Measurements from ENCODE around the gene CRYBA2. TPM values are rescaled to one million over a fixed set of nuclear protein-coding genes. Genes with fewer than 3 reads are reported as not detected.

The CRYBA2 gene
- total RNA-seq, 1 experiment from 2014 or later, result 13.5 TPM

- ATAC-seq (peak; percentile 72), DNase-seq (peak; percentile 86)
- intact Hi-C loops (cut with micrococcal nuclease), result no loop called here
- peak overlapping the region; percentile 74 for H2AFZ ChIP-seq (ENCODE audit: low read length)
- no TSS peak for BruUV-seq (replicated peaks)
- H3K9me2 ChIP-seq (replicated peaks; ENCODE audit: low read length), result no peaks in the 10 kb centered on the region
- peak; percentile 84 for TF ChIP-seq EZH2phosphoT487 (IDR thresholded peaks at IDR 0.05; ENCODE audit: borderline replicate concordance, low read length)
- TF ChIP-seq, protein P1, sequence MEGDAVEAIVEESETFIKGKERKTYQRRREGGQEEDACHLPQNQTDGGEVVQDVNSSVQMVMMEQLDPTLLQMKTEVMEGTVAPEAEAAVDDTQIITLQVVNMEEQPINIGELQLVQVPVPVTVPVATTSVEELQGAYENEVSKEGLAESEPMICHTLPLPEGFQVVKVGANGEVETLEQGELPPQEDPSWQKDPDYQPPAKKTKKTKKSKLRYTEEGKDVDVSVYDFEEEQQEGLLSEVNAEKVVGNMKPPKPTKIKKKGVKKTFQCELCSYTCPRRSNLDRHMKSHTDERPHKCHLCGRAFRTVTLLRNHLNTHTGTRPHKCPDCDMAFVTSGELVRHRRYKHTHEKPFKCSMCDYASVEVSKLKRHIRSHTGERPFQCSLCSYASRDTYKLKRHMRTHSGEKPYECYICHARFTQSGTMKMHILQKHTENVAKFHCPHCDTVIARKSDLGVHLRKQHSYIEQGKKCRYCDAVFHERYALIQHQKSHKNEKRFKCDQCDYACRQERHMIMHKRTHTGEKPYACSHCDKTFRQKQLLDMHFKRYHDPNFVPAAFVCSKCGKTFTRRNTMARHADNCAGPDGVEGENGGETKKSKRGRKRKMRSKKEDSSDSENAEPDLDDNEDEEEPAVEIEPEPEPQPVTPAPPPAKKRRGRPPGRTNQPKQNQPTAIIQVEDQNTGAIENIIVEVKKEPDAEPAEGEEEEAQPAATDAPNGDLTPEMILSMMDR (conservative IDR thresholded peaks at IDR 0.05; ENCODE audit: low read depth, low read length), result no peak
- H3K4me2 ChIP-seq (ENCODE audit: low read length), result peak overlapping the region; percentile 83
- no peaks in the 10 kb centered on the region for H3F3A ChIP-seq (ENCODE audit: low read length, unreplicated experiment)
- peak overlapping the region; percentile 7; the same call in 1 of the 2 replicates for H3K9ac ChIP-seq (ENCODE audit: low read length)
- POLR2A ChIA-PET (ENCODE audit: unreplicated experiment), result interaction anchor here (0.6 to 0.7 kb wide), 2 partner anchors 122 to 687 kb away, joined by 3 to 5 read pairs; no protein-coding TSS in a partner anchor
- no peaks in the 10 kb centered on the region for H3K36me3 ChIP-seq (ENCODE audit: low read depth, low read length)
- H3K9me3 ChIP-seq (ENCODE audit: low read length), result no peaks in the 10 kb centered on the region
- H3K4me3 ChIP-seq (ENCODE audit: low read length), result peak overlapping the region; percentile 66
- no peaks in the 10 kb centered on the region for H3K79me2 ChIP-seq (ENCODE audit: low read length)
- no peak overlapping the region for H3K27ac ChIP-seq (ENCODE audit: low read length)
- H3K4me1 ChIP-seq (ENCODE audit: insufficient read depth, low read length), result peaks cover 23% of the 10 kb centered on the region
- CTCF ChIA-PET, result interaction anchor here (0.6 to 1.4 kb wide), 9 partner anchors 8 to 528 kb away, joined by 3 to 19 read pairs (median 4); no protein-coding TSS in a partner anchor
- no peaks in the 10 kb centered on the region for H4K20me1 ChIP-seq (ENCODE audit: low read length)
- H3K27me3 ChIP-seq (ENCODE audit: low read length), result peaks cover 18% of the 10 kb centered on the region
Measured at GRCh38 chr2:219001577-219002394, 8.6 kb upstream of the CRYBA2 start.

DNA sequence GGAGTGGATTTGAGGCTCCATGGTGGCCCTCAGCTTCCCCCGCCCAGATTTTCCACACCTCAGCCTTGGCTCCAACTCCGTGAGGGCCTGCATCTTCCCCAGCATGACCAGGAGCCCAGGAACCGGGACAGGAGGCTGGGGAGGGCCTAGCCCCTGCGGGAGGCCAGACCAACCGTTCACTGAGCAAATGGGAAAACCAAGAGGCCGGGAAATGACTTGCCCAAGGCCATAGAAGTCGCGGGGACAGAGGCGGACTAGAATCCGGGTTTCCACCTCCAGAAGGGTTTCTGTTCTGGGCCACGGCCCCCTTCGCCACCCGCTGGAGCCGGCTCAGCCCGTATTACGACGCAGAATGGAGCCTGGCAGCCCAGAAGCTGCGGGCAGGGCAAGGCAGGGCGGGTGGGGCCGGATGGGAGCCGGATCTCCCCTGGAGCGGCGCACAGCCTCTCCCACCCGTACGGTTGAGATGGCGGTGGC, 7.9 kb upstream of the CRYBA2 start:
- ChIA-PET POLR2A (ENCODE audit: unreplicated experiment) (no interaction called here), CTCF (interaction anchor here (0.6 to 1.4 kb wide), 4 partner anchors 9 to 529 kb away, joined by 3 to 19 read pairs (median 4); no protein-coding TSS in a partner anchor)
- Histone ChIP-seq H2AFZ (ENCODE audit: low read length) (peak overlapping the region; percentile 74), H3K27me3 (ENCODE audit: low read length) (peaks cover 18% of the 10 kb centered on the region), H3K79me2 (ENCODE audit: low read length) (no peaks in the 10 kb centered on the region), H3K4me3 (ENCODE audit: low read length) (peak overlapping the region; percentile 66), H4K20me1 (ENCODE audit: low read length) (no peaks in the 10 kb centered on the region), H3K4me2 (ENCODE audit: low read length) (peak overlapping the region; percentile 83), H3K36me3 (ENCODE audit: low read depth, low read length) (no peaks in the 10 kb centered on the region), H3K4me1 (ENCODE audit: insufficient read depth, low read length) (peaks cover 29% of the 10 kb centered on the region), H3K9me3 (ENCODE audit: low read length) (no peaks in the 10 kb centered on the region), H3K9ac (ENCODE audit: low read length) (peak overlapping the region; percentile 6; the same call in 1 of the 2 replicates), H3K27ac (ENCODE audit: low read length) (no peak overlapping the region), H3F3A (ENCODE audit: low read length, unreplicated experiment) (no peaks in the 10 kb centered on the region), H3K9me2 (replicated peaks; ENCODE audit: low read length) (no peaks in the 10 kb centered on the region)
- ATAC-seq (peak; percentile 23), DNase-seq (peak; percentile 6)
- intact Hi-C loops (cut with micrococcal nuclease), result no loop called here
- BruUV-seq (replicated peaks), result no TSS peak
- TF ChIP-seq, protein P1 (conservative IDR thresholded peaks at IDR 0.05; ENCODE audit: low read depth, low read length), result no peak
- TF ChIP-seq EZH2phosphoT487 (IDR thresholded peaks at IDR 0.05; ENCODE audit: borderline replicate concordance, low read length), result no peak
- TF ChIP-seq EZH2 (IDR thresholded peaks at IDR 0.05; ENCODE audit: low read length, unreplicated experiment), result no peak

DNA sequence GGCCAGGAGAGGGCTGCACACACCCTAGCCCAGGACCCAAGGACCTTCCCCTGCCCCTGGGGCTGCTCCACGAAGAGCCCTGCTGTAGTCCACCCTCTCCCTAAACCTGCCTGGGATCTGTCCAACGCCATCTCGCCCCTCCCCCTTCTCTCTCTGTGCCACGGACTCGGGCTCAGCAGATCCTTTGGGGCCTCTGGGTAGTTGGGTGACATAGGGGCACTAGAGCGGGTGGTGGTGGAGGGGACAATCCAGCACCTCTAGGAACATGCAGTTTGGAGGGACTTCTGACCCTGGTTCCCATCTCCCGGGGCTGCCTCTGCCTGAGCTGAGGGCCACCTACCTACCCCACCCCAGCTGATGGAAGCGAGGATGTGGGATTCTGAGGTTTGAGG, 7.3 kb upstream of the CRYBA2 start:
- Histone ChIP-seq H3K4me2 (ENCODE audit: low read length) (peak overlapping the region; percentile 83; the same call in 1 of the 2 replicates), H3F3A (ENCODE audit: low read length, unreplicated experiment) (no peaks in the 10 kb centered on the region), H3K9ac (ENCODE audit: low read length) (no peak overlapping the region), H3K9me2 (replicated peaks; ENCODE audit: low read length) (no peaks in the 10 kb centered on the region), H3K4me1 (ENCODE audit: insufficient read depth, low read length) (peaks cover 29% of the 10 kb centered on the region), H4K20me1 (ENCODE audit: low read length) (no peaks in the 10 kb centered on the region), H3K4me3 (ENCODE audit: low read length) (no peak overlapping the region), H3K9me3 (ENCODE audit: low read length) (no peaks in the 10 kb centered on the region), H3K27me3 (ENCODE audit: low read length) (peaks cover 18% of the 10 kb centered on the region), H3K36me3 (ENCODE audit: low read depth, low read length) (no peaks in the 10 kb centered on the region), H3K79me2 (ENCODE audit: low read length) (no peaks in the 10 kb centered on the region), H3K27ac (ENCODE audit: low read length) (no peak overlapping the region), H2AFZ (ENCODE audit: low read length) (no peak overlapping the region)
- DNase-seq (no peak), ATAC-seq (no peak)
- ChIA-PET POLR2A (ENCODE audit: unreplicated experiment) (no interaction called here), CTCF (no interaction called here)
- BruUV-seq (replicated peaks), result no TSS peak
- TF ChIP-seq EZH2phosphoT487 (IDR thresholded peaks at IDR 0.05; ENCODE audit: borderline replicate concordance, low read length), result no peak
- TF ChIP-seq EZH2 (IDR thresholded peaks at IDR 0.05; ENCODE audit: low read length, unreplicated experiment), result no peak
- TF ChIP-seq, protein P1 (conservative IDR thresholded peaks at IDR 0.05; ENCODE audit: low read depth, low read length), result no peak
- intact Hi-C loops (cut with micrococcal nuclease), result no loop called here

Data from PC-3 (cell line).